SU-DHL-6 (cell line): ENCODE data around the gene CBY3.

ENCODE experiments used
- CTCF ChIP-seq: fragments of 200-600 bp; sonication (generic); IDR thresholded peaks from one replicate; pipeline ENCODE4 v1.5.1; 2017; ENCODE audit warnings: antibody characterized with exemption, mild to moderate bottlenecking, low read length, moderate library complexity; ENCODE audit not compliant: insufficient read depth, poor library complexity, severe bottlenecking
- EZH2phosphoT487 ChIP-seq: fragments of 200-600 bp; sonication (generic), shearing (Covaris generic); conservative IDR thresholded peaks from 2 replicates; pipeline ENCODE4 v1.6.1; 2018; ENCODE audit warnings: mild to moderate bottlenecking, antibody characterized with exemption, low read length, moderate library complexity, mixed read lengths

GRCh38 chr5:179730356-179730755 lies 49.5 kb upstream of the CBY3 start:
- TF ChIP-seq CTCF (no peak), EZH2phosphoT487 (no peak)
